A549 (cell line): ENCODE data around the gene KLHL34.

Source experiments
- CEBPB ChIP-seq, 2 experiments: fragments of >200 bp in 1 of 2; sonication (Bioruptor Twin) in 1 of 2; formaldehyde crosslinking in 1 of 2; IDR thresholded peaks; 2 replicates each; pipeline ENCODE4 v1.6.1; 2012 to 2016
- EP300 ChIP-seq, 2 experiments: fragments of >200 bp; sonication (Bioruptor Twin); formaldehyde crosslinking; IDR thresholded peaks; 2 replicates in 1 of 2; 3 replicates in 1 of 2; pipeline ENCODE4 v1.6.1; 2016 to 2017
- JUNB ChIP-seq: fragments of >200 bp; sonication (Bioruptor Twin); formaldehyde crosslinking; IDR thresholded peaks from 2 replicates; pipeline ENCODE4 v1.6.1; 2016
- KDM1A ChIP-seq: fragments of 200-600 bp; sonication (generic); IDR thresholded peaks from 2 replicates; pipeline ENCODE4 v1.6.1; 2016; ENCODE audit warnings: low read depth, mild to moderate bottlenecking
- POLR2A ChIP-seq: IDR thresholded peaks from 2 replicates; pipeline ENCODE4 v1.6.1; 2012; ENCODE audit warnings: mild to moderate bottlenecking, low read length
- RAD21 ChIP-seq, 2 experiments: fragments of >200 bp in 1 of 2; sonication (Bioruptor Twin) in 1 of 2; formaldehyde crosslinking in 1 of 2; IDR thresholded peaks in 1 of 2; conservative IDR thresholded peaks in 1 of 2; 2 replicates in 1 of 2; 3 replicates in 1 of 2; pipeline ENCODE4 v1.6.1; 2012 to 2018; ENCODE audit warnings: inconsistent platforms in 1 of 2
- RCOR1 ChIP-seq: fragments of 150-350 bp; IDR thresholded peaks from 2 replicates; pipeline ENCODE4 v1.6.1; 2014; ENCODE audit warnings: antibody characterized with exemption, low read length, low read depth
- TFCP2L1 ChIP-seq: fragments of 250-450 bp; sonication (Bioruptor Pico); IDR thresholded peaks from 2 replicates; pipeline ENCODE4 v1.5.0; 2021; ENCODE audit warnings: mild to moderate bottlenecking
- ZNF302 ChIP-seq: fragments of 250-450 bp; sonication (Bioruptor Pico); IDR thresholded peaks from 2 replicates; pipeline ENCODE4 v1.9.0; 2021; ENCODE audit warnings: inconsistent platforms, mild to moderate bottlenecking, moderate library complexity
- TF ChIP-seq, protein P1 (sequence below): fragments of >200 bp; sonication (Bioruptor Twin); formaldehyde crosslinking; IDR thresholded peaks from 3 replicates; pipeline ENCODE4 v1.5.1; 2016
- TF ChIP-seq, protein P2 (sequence below): IDR thresholded peaks from 2 replicates; pipeline ENCODE4 v1.6.1; 2012
- TF ChIP-seq, protein P3 (sequence below): fragments of 250-450 bp; sonication (Bioruptor Pico); IDR thresholded peaks from 2 replicates; pipeline ENCODE4 v1.5.0; 2021; ENCODE audit warnings: mild to moderate bottlenecking, moderate library complexity, borderline replicate concordance
- TF ChIP-seq, protein P4 (sequence below): fragments of 150-350 bp; IDR thresholded peaks from 2 replicates; pipeline ENCODE4 v1.6.1; 2014; ENCODE audit warnings: low read depth, mild to moderate bottlenecking, low read length
- TF ChIP-seq, protein P5 (sequence below): fragments of 200-600 bp; sonication (generic); IDR thresholded peaks from 2 replicates; pipeline ENCODE4 v1.6.1; 2016; ENCODE audit warnings: antibody characterized with exemption, mild to moderate bottlenecking, moderate library complexity

DNA sequence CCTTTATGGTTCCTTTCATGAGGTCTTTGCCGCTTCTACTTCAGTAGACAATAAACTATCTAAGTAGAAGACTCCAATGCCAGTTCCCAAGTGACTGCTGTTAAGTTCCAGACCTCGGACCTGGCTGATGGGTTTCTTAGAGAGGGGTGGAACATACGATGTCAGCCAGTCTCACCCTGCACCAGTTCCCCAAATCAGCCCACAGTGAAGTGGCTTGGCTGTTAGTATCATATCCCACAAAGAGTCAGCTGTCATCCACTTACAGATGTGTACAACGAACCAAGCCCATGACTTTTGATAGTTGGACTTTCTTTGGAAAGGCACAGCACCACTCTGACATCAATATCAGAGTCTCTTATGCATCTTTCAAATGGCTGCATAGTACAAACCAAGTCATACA, 8.1 kb upstream of the KLHL34 start:
- TF ChIP-seq, protein P1, sequence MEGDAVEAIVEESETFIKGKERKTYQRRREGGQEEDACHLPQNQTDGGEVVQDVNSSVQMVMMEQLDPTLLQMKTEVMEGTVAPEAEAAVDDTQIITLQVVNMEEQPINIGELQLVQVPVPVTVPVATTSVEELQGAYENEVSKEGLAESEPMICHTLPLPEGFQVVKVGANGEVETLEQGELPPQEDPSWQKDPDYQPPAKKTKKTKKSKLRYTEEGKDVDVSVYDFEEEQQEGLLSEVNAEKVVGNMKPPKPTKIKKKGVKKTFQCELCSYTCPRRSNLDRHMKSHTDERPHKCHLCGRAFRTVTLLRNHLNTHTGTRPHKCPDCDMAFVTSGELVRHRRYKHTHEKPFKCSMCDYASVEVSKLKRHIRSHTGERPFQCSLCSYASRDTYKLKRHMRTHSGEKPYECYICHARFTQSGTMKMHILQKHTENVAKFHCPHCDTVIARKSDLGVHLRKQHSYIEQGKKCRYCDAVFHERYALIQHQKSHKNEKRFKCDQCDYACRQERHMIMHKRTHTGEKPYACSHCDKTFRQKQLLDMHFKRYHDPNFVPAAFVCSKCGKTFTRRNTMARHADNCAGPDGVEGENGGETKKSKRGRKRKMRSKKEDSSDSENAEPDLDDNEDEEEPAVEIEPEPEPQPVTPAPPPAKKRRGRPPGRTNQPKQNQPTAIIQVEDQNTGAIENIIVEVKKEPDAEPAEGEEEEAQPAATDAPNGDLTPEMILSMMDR: no peak
- TF ChIP-seq KDM1A: no peak
- TF ChIP-seq RAD21 (conservative IDR thresholded peaks at IDR 0.05 in 1 of 2, IDR thresholded peaks at IDR 0.05 in 1 of 2): no peak
- TF ChIP-seq, protein P2, sequence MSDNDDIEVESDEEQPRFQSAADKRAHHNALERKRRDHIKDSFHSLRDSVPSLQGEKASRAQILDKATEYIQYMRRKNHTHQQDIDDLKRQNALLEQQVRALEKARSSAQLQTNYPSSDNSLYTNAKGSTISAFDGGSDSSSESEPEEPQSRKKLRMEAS: no peak
- TF ChIP-seq, protein P3, sequence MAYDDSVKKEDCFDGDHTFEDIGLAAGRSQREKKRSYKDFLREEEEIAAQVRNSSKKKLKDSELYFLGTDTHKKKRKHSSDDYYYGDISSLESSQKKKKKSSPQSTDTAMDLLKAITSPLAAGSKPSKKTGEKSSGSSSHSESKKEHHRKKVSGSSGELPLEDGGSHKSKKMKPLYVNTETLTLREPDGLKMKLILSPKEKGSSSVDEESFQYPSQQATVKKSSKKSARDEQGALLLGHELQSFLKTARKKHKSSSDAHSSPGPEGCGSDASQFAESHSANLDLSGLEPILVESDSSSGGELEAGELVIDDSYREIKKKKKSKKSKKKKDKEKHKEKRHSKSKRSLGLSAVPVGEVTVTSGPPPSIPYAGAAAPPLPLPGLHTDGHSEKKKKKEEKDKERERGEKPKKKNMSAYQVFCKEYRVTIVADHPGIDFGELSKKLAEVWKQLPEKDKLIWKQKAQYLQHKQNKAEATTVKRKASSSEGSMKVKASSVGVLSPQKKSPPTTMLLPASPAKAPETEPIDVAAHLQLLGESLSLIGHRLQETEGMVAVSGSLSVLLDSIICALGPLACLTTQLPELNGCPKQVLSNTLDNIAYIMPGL (CRISPR knock-in tag): no peak
- no peak for TF ChIP-seq POLR2A
- TF ChIP-seq RCOR1: no peak
- TF ChIP-seq JUNB: no peak
- TF ChIP-seq TFCP2L1: no peak
- TF ChIP-seq EP300 (IDR thresholded peaks at IDR 0.05): no peak
- TF ChIP-seq CEBPB (IDR thresholded peaks at IDR 0.05): no peak
- no peak for TF ChIP-seq ZNF302 (CRISPR knock-in tag)
- TF ChIP-seq, protein P4, sequence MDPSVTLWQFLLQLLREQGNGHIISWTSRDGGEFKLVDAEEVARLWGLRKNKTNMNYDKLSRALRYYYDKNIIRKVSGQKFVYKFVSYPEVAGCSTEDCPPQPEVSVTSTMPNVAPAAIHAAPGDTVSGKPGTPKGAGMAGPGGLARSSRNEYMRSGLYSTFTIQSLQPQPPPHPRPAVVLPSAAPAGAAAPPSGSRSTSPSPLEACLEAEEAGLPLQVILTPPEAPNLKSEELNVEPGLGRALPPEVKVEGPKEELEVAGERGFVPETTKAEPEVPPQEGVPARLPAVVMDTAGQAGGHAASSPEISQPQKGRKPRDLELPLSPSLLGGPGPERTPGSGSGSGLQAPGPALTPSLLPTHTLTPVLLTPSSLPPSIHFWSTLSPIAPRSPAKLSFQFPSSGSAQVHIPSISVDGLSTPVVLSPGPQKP: no peak
- TF ChIP-seq, protein P5, sequence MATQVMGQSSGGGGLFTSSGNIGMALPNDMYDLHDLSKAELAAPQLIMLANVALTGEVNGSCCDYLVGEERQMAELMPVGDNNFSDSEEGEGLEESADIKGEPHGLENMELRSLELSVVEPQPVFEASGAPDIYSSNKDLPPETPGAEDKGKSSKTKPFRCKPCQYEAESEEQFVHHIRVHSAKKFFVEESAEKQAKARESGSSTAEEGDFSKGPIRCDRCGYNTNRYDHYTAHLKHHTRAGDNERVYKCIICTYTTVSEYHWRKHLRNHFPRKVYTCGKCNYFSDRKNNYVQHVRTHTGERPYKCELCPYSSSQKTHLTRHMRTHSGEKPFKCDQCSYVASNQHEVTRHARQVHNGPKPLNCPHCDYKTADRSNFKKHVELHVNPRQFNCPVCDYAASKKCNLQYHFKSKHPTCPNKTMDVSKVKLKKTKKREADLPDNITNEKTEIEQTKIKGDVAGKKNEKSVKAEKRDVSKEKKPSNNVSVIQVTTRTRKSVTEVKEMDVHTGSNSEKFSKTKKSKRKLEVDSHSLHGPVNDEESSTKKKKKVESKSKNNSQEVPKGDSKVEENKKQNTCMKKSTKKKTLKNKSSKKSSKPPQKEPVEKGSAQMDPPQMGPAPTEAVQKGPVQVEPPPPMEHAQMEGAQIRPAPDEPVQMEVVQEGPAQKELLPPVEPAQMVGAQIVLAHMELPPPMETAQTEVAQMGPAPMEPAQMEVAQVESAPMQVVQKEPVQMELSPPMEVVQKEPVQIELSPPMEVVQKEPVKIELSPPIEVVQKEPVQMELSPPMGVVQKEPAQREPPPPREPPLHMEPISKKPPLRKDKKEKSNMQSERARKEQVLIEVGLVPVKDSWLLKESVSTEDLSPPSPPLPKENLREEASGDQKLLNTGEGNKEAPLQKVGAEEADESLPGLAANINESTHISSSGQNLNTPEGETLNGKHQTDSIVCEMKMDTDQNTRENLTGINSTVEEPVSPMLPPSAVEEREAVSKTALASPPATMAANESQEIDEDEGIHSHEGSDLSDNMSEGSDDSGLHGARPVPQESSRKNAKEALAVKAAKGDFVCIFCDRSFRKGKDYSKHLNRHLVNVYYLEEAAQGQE: no peak
